Gastroesophageal sphincter (tissue), 3 donors: Measurements from ENCODE around the gene SMG6.

ENCODE experiments used
- CTCF ChIP-seq, 4 experiments: fragments of 200-600 bp in 2 of 4; fragments of 450-650 bp in 2 of 4; sonication (generic) in 1 of 4; IDR thresholded peaks; one replicate each; pipeline ENCODE4 v1.5.1; 2017 to 2019; ENCODE audit warnings: antibody characterized with exemption in 4 of 4, mild to moderate bottlenecking in 2 of 4, moderate library complexity in 2 of 4
- POLR2A ChIP-seq, 2 donors: fragments of 450-650 bp; IDR thresholded peaks; one replicate each; pipeline ENCODE4 v1.6.1; 2017; ENCODE audit warnings: antibody characterized with exemption in 2 of 2, mild to moderate bottlenecking in 2 of 2, moderate library complexity in 1 of 2

- TF ChIP-seq CTCF (IDR thresholded peaks at IDR 0.05) = no peak
- no peak for TF ChIP-seq POLR2A (IDR thresholded peaks at IDR 0.05)
These were observed 129.6 kb downstream of the SMG6 start for GRCh38 chr17:2174014-2174413.
